Stimulated activated CD4-positive, alpha-beta T cell treated with anti-CD3 and anti-CD28 coated beads, Interleukin-1b, Interleukin-23, amount 100 ng/mL, for 48 hours (primary cell): Measurements from ENCODE around the gene UEVLD.

Source experiments
- DNase-seq: peaks from one replicate; pipeline ENCODE4 v3.0.0-alpha.2; 2020

Gene UEVLD

GRCh38 chr11:18495271-18495670 is 93.3 kb downstream of the UEVLD start:
- no peak for DNase-seq

- no peak for DNase-seq
These were observed 95.2 kb downstream of the UEVLD start for GRCh38 chr11:18493310-18493709.

DNA sequence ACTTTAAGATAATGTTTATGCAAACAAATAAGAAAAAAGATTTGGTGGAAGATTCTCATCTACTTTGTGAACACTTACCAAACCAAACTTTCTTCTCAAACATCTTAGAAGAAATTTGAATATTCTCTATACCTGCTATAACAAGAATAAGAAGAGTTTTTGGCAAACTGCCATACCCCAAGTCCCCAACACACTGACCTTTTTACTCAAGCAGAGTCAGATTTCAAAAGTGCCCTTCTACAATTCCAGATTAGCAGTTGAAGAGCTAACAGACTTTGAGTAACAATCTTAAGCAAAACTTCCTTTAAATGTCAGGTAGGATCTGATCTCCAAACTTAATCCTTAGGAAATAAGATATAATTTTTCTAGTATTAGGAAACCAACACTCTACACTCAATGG is 95.6 kb downstream of the UEVLD start:
- DNase-seq: no peak

- DNase-seq: no peak
These were observed 96.6 kb downstream of the UEVLD start for GRCh38 chr11:18491924-18492323.

- DNase-seq: no peak
These were observed 97.6 kb downstream of the UEVLD start for GRCh38 chr11:18490736-18491485.

DNA sequence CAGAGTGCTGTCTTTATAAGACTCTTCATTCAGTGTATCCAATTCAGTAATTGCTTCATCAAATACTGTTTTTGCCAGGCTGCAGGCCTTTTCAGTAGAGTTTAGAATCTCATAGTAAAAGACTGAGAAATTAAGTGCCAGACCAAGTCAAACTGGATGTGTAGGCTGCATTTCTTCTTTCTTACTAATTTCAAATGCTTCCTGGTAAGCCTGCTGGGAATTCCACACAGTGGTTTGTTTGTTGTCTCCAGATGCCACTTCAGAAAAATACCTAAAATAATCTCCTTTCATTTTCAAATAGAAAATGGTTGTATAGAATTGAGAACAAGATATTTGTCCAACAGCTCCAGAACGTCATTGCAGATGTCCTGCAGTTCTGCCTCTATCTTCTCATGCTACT is 98.2 kb downstream of the UEVLD start:
- no peak for DNase-seq

DNA sequence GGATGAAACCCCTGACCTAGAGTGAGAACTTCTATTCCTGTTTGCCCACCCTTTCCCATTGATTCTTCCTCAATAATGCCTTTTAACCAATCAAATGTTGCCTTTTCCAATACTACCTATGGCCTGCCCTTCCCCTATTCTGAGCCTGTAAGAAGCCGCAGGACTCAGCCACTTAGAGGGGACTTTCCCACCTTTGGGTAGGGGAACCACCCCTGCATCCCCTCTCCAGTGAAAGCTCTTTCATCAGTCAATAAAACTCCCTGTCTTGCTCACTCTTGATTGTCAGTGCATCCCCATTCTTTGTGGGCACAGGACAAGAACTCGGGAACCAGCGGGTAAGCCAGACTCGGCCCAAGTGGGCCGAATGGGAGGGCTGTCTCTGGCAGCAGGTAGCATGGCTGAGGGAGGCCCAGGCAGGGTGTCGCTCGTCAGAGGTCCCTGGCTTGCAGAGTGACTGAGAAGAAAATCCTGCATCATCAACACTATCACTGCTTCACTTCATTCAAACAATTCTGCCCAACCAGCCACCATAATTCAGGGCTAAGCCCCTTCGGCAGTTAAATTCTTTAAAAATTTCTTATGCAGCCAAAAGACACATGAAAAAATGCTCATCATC is 102.5 kb downstream of the UEVLD start:
- DNase-seq: no peak
